Liver (tissue), 9 donors: ENCODE results near the gene IQGAP2. TPM values are rescaled to one million over a fixed set of nuclear protein-coding genes. Genes with fewer than 3 reads are reported as not detected.
"Not testable (repeated sequence)": the region's sequence is repeated elsewhere in the genome, so short reads cannot be mapped to it uniquely, and the experiment has no call there.

Experiments
- DNase-seq: peaks from one replicate; pipeline ENCODE4 v3.0.0-alpha.2; 2017; ENCODE audit warnings: low spot score
- H3K27ac ChIP-seq, 2 donors: one replicate each; pipeline ENCODE4 v1.7.0; 2013; ENCODE audit warnings: inconsistent platforms in 2 of 2, low read length in 2 of 2, control low read depth in 1 of 2, low read depth in 1 of 2, mild to moderate bottlenecking in 1 of 2
- H3K27me3 ChIP-seq, 4 donors: one replicate each; pipeline versions ENCODE4 v1.6.1 to v1.7.0; 2013; ENCODE audit warnings: low read length in 3 of 4, inconsistent platforms in 1 of 4, mild to moderate bottlenecking in 1 of 4, moderate library complexity in 1 of 4; ENCODE audit not compliant: control insufficient read depth in 4 of 4, insufficient read depth in 4 of 4
- H3K36me3 ChIP-seq, 4 donors: one replicate each; pipeline versions ENCODE4 v1.6.1 to v1.7.0; 2013; ENCODE audit warnings: low read length in 3 of 4, mild to moderate bottlenecking in 3 of 4, low read depth in 1 of 4, moderate library complexity in 1 of 4; ENCODE audit not compliant: control insufficient read depth in 4 of 4, insufficient read depth in 3 of 4
- H3K4me1 ChIP-seq, 4 donors: one replicate each; pipeline versions ENCODE4 v1.6.1 to v1.7.0; 2013; ENCODE audit warnings: low read length in 3 of 4, mild to moderate bottlenecking in 3 of 4, moderate library complexity in 1 of 4; ENCODE audit not compliant: control insufficient read depth in 4 of 4, insufficient read depth in 4 of 4
- H3K4me3 ChIP-seq, 3 donors: one replicate each; pipeline versions ENCODE4 v1.6.1 to v1.7.0; 2013; ENCODE audit warnings: low read length in 3 of 3, control low read depth in 1 of 3, low read depth in 1 of 3, mild to moderate bottlenecking in 1 of 3
- H3K9ac ChIP-seq, 2 donors: one replicate each; pipeline ENCODE4 v1.7.0; 2013; ENCODE audit warnings: low read length in 2 of 2, mild to moderate bottlenecking in 2 of 2, moderate library complexity in 2 of 2, control low read depth in 1 of 2, low read depth in 1 of 2
- H3K9me3 ChIP-seq, 4 donors: one replicate each; pipeline versions ENCODE4 v1.6.1 to v1.7.0; 2013; ENCODE audit warnings: low read length in 3 of 4; ENCODE audit not compliant: control insufficient read depth in 4 of 4
- EGR1 ChIP-seq, 2 donors: IDR thresholded peaks; 2 replicates each; pipeline ENCODE4 v1.6.1; 2016 to 2018; ENCODE audit warnings: antibody characterized with exemption in 2 of 2, low read depth in 2 of 2
- FOXA1 ChIP-seq: IDR thresholded peaks from 2 replicates; pipeline ENCODE4 v1.6.1; 2016; ENCODE audit warnings: antibody characterized with exemption
- FOXA2 ChIP-seq: IDR thresholded peaks from 2 replicates; pipeline ENCODE4 v1.6.1; 2016; ENCODE audit warnings: antibody characterized with exemption
- GABPA ChIP-seq, 2 donors: IDR thresholded peaks in 1 of 2; conservative IDR thresholded peaks in 1 of 2; 2 replicates each; pipeline ENCODE4 v1.6.1; 2016; ENCODE audit warnings: antibody characterized with exemption in 2 of 2, mild to moderate bottlenecking in 1 of 2, moderate library complexity in 1 of 2
- HNF4G ChIP-seq: IDR thresholded peaks from 2 replicates; pipeline ENCODE4 v1.6.1; 2016; ENCODE audit warnings: antibody characterized with exemption
- MAX ChIP-seq: IDR thresholded peaks from 2 replicates; pipeline ENCODE4 v1.6.1; 2016; ENCODE audit warnings: antibody characterized with exemption
- NR2F2 ChIP-seq: IDR thresholded peaks from 2 replicates; pipeline ENCODE4 v1.6.1; 2016; ENCODE audit warnings: antibody characterized with exemption
- RAD21 ChIP-seq, 2 donors: IDR thresholded peaks; 2 replicates each; pipeline ENCODE4 v1.6.1; 2016; ENCODE audit warnings: antibody characterized with exemption in 2 of 2, mild to moderate bottlenecking in 2 of 2
- RXRA ChIP-seq, 2 donors: IDR thresholded peaks; 2 replicates each; pipeline ENCODE4 v1.6.1; 2017 to 2018; ENCODE audit warnings: antibody characterized with exemption in 2 of 2, mild to moderate bottlenecking in 1 of 2
- SP1 ChIP-seq: IDR thresholded peaks from 2 replicates; pipeline ENCODE4 v1.6.1; 2018; ENCODE audit warnings: antibody characterized with exemption, mild to moderate bottlenecking
- TAF1 ChIP-seq: conservative IDR thresholded peaks from 2 replicates; pipeline ENCODE4 v1.6.1; 2016; ENCODE audit warnings: antibody characterized with exemption, mild to moderate bottlenecking
- YY1 ChIP-seq: IDR thresholded peaks from 2 replicates; pipeline ENCODE4 v1.6.1; 2016; ENCODE audit warnings: antibody characterized with exemption, mild to moderate bottlenecking
- ZBTB33 ChIP-seq: IDR thresholded peaks from 2 replicates; pipeline ENCODE4 v1.6.1; 2016; ENCODE audit warnings: antibody characterized with exemption
- WGBS: extraction: QIAGEN DNeasy Blood & Tissue Kit; methylation state at CpG from one replicate; pipeline ENCODE4 v1.1.7; 2013; 5-methylcytosine and 5-hydroxymethylcytosine counted together
- polyA plus RNA-seq, 2 donors: library from polyadenylated mRNA; stranded (reverse) in 1 of 2; unstranded in 1 of 2; fragments of 200-250 nt in 1 of 2; fragments of >200 nt in 1 of 2; fragmentation: Nextera tagmentation in 1 of 2; extraction: Ambion mirVana in 1 of 2; gene quantifications; one replicate each; pipeline versions ENCODE4 v1.2.1 to v1.2.3, GENCODE V29; 2013 to 2015
- total RNA-seq, 2 donors: library from RNA; depleted of rRNA; stranded (reverse); fragments of >200 nt; gene quantifications; one replicate each; pipeline ENCODE4 v1.2.3, GENCODE V29; 2014
- TF ChIP-seq, protein P1 (sequence below): IDR thresholded peaks from 2 replicates; pipeline ENCODE4 v1.6.1; 2016; ENCODE audit warnings: antibody characterized with exemption, mild to moderate bottlenecking
- TF ChIP-seq, protein P2 (sequence below): IDR thresholded peaks from 2 replicates; pipeline ENCODE4 v1.6.1; 2016; ENCODE audit warnings: antibody characterized with exemption
- donor health status: healthy.
- donor health status: healthy.
- donor health status: healthy.
- donor health status: healthy.
- donor health status: healthy.

IQGAP2 gene
- total and polyA plus RNA-seq, 4 donors: 41.5 to 205 (median 102) TPM

- no peaks in the 10 kb centered on the region for H3K9me3 ChIP-seq
- TF ChIP-seq RXRA (IDR thresholded peaks at IDR 0.05) (no peak), TAF1 (no peak), ZBTB33 (no peak), NR2F2 (no peak), RAD21 (IDR thresholded peaks at IDR 0.05) (no peak), EGR1 (IDR thresholded peaks at IDR 0.05; ENCODE audit: low read depth in 2 of 2) (no peak), HNF4G (no peak), FOXA1 (no peak), YY1 (no peak), GABPA (IDR thresholded peaks at IDR 0.05 in 1 of 2, conservative IDR thresholded peaks at IDR 0.05 in 1 of 2) (no peak), MAX (no peak)
- TF ChIP-seq, protein P1, sequence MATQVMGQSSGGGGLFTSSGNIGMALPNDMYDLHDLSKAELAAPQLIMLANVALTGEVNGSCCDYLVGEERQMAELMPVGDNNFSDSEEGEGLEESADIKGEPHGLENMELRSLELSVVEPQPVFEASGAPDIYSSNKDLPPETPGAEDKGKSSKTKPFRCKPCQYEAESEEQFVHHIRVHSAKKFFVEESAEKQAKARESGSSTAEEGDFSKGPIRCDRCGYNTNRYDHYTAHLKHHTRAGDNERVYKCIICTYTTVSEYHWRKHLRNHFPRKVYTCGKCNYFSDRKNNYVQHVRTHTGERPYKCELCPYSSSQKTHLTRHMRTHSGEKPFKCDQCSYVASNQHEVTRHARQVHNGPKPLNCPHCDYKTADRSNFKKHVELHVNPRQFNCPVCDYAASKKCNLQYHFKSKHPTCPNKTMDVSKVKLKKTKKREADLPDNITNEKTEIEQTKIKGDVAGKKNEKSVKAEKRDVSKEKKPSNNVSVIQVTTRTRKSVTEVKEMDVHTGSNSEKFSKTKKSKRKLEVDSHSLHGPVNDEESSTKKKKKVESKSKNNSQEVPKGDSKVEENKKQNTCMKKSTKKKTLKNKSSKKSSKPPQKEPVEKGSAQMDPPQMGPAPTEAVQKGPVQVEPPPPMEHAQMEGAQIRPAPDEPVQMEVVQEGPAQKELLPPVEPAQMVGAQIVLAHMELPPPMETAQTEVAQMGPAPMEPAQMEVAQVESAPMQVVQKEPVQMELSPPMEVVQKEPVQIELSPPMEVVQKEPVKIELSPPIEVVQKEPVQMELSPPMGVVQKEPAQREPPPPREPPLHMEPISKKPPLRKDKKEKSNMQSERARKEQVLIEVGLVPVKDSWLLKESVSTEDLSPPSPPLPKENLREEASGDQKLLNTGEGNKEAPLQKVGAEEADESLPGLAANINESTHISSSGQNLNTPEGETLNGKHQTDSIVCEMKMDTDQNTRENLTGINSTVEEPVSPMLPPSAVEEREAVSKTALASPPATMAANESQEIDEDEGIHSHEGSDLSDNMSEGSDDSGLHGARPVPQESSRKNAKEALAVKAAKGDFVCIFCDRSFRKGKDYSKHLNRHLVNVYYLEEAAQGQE: no peak
- TF ChIP-seq, protein P2, sequence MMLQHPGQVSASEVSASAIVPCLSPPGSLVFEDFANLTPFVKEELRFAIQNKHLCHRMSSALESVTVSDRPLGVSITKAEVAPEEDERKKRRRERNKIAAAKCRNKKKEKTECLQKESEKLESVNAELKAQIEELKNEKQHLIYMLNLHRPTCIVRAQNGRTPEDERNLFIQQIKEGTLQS: no peak
- no peak for DNase-seq
- H3K27me3 ChIP-seq: no peaks in the 10 kb centered on the region
- H3K4me1 ChIP-seq: peaks cover 2 to 18% (median 9%) of the 10 kb centered on the region in 4 donors
- no peak overlapping the region for H3K4me3 ChIP-seq
- no peak overlapping the region for H3K9ac ChIP-seq
- WGBS: 98% methylated on average over 6 of the region's 6 CpGs
- no peaks in the 10 kb centered on the region for H3K36me3 ChIP-seq
- H3K27ac ChIP-seq: no peak overlapping the region
These were observed 35.3 kb upstream of the IQGAP2 start for GRCh38 chr5:76367623-76368371.

DNA sequence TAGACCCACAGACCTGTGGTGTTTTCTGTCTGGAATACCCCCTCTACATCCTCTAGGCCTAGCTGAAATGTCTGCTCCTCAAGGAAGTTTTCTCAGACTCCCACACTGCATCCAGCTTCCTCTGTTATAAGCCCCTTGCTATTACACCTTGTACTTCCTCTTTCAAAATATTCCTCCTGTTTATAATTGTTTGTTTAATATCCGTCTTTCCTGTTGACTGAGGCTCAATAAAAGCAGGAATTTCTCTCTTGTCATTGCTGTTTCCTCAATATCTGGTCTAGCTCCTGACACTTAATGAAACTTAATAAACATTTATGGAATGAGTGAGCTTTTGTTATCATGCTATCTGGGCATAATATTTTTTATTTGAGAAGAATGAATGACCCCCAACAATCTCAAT, 34.1 kb upstream of the IQGAP2 start:
- no peak overlapping the region for H3K4me3 ChIP-seq
- no peaks in the 10 kb centered on the region for H3K36me3 ChIP-seq
- no peak overlapping the region for H3K9ac ChIP-seq
- no peak for DNase-seq
- peaks cover 2 to 12% (median 8%) of the 10 kb centered on the region in 4 donors for H3K4me1 ChIP-seq
- TF ChIP-seq NR2F2 (no peak), SP1 (no peak), YY1 (no peak), FOXA1 (no peak), FOXA2 (no peak)
- TF ChIP-seq, protein P1: no peak
- WGBS: 60% methylated on average over 1 of the region's 1 CpG
- no peak overlapping the region for H3K27ac ChIP-seq
- no peaks in the 10 kb centered on the region for H3K9me3 ChIP-seq
- no peaks in the 10 kb centered on the region for H3K27me3 ChIP-seq

- not testable (repeated sequence) for DNase-seq, H3K27ac ChIP-seq, H3K4me3 ChIP-seq, H3K9ac ChIP-seq, H3K36me3 ChIP-seq, H3K9me3 ChIP-seq, H3K4me1 ChIP-seq, H3K27me3 ChIP-seq
- 90% methylated on average over 8 of the region's 8 CpGs for WGBS
These were observed 33.4 kb upstream of the IQGAP2 start for GRCh38 chr5:76369668-76370067.
